OCI-LY1 (cell line): ENCODE data around the gene TOMM5.

Experiments used
- CTCF ChIP-seq: fragments of 200-600 bp; sonication (generic), shearing (Covaris generic); IDR thresholded peaks from 2 replicates; pipeline ENCODE4 v1.5.1; 2017; ENCODE audit warnings: mild to moderate bottlenecking, antibody characterized with exemption, low read length, moderate library complexity, mixed read lengths
- EZH2 ChIP-seq: fragments of 200-600 bp; sonication (generic), shearing (Covaris generic); IDR thresholded peaks from 2 replicates; pipeline ENCODE4 v1.8.0; 2017; ENCODE audit warnings: borderline replicate concordance, mixed run types, mild to moderate bottlenecking, antibody characterized with exemption, low read length, moderate library complexity, mixed read lengths

GRCh38 chr9:37620396-37620795, 28.0 kb upstream of the TOMM5 start:
- TF ChIP-seq CTCF = no peak
- TF ChIP-seq EZH2 = no peak
